ENCODE measurements around the gene DDX25. TPM values are rescaled to one million over a fixed set of nuclear protein-coding genes. Genes with fewer than 3 reads are reported as not detected.

The DDX25 gene
- total RNA-seq, 1 donor from 2014 or later, result under 0.01 TPM

DNA sequence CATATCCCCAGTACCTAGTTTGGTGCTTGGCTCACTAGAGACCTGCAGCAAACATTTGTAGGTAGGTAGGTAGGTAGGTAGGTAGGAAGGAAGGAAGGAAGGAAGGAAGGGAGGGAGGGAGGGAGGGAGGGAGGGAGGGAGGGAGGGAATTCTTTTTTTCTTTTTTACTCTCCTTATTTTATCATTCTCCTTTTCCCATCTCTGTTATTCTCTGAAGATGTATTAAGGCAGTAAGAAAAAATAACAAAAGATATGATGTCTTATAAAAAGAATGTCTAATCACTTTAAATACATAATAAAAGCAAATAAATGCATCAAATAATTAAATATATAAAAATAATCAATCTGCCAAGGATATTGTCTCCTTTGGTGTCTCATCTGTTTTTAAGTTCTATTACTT lies 70.0 kb downstream of the DDX25 start:
- Histone ChIP-seq H3K27me3 (ENCODE audit: control insufficient read depth in 3 of 3, insufficient read depth in 3 of 3, low read length in 3 of 3) (no peaks in the 10 kb centered on the region), H3K9me3 (ENCODE audit: control insufficient read depth in 3 of 3, low read length in 3 of 3) (no peaks in the 10 kb centered on the region), H3K9ac (ENCODE audit: low read depth in 1 of 3, low read length in 3 of 3) (no peak overlapping the region), H3K4me3 (ENCODE audit: low read length in 3 of 3) (no peak overlapping the region), H3K4me1 (ENCODE audit: control insufficient read depth in 3 of 3, insufficient read depth in 3 of 3, low read length in 3 of 3) (no peaks in the 10 kb centered on the region), H3K36me3 (ENCODE audit: control insufficient read depth in 3 of 3, insufficient read depth in 3 of 3, low read length in 3 of 3) (peaks cover 0 to 4% (median 0%) of the 10 kb centered on the region in 3 donors), H3K27ac (ENCODE audit: low read depth, low read length) (no peak overlapping the region)

GRCh38 chr11:125975634-125976033 lies 71.3 kb downstream of the DDX25 start:
- no peak overlapping the region for H3K27ac ChIP-seq (ENCODE audit: low read depth, low read length)

GRCh38 chr11:125976156-125976555 lies 71.8 kb downstream of the DDX25 start:
- no peak overlapping the region for H3K27ac ChIP-seq (ENCODE audit: low read depth, low read length)
- no peak overlapping the region for H3K9ac ChIP-seq (ENCODE audit: low read depth in 1 of 3, low read length in 3 of 3)
- H3K27me3 ChIP-seq (ENCODE audit: control insufficient read depth in 3 of 3, insufficient read depth in 3 of 3, low read length in 3 of 3), result no peaks in the 10 kb centered on the region
- peaks cover 0 to 4% (median 0%) of the 10 kb centered on the region in 3 donors for H3K36me3 ChIP-seq (ENCODE audit: control insufficient read depth in 3 of 3, insufficient read depth in 3 of 3, low read length in 3 of 3)
- no peaks in the 10 kb centered on the region for H3K4me1 ChIP-seq (ENCODE audit: control insufficient read depth in 3 of 3, insufficient read depth in 3 of 3, low read length in 3 of 3)
- no peaks in the 10 kb centered on the region for H3K9me3 ChIP-seq (ENCODE audit: control insufficient read depth in 3 of 3, low read length in 3 of 3)
- H3K4me3 ChIP-seq (ENCODE audit: low read length in 3 of 3), result no peak overlapping the region

More at GRCh38 chr11:125975634-125976033, 71.3 kb downstream of the DDX25 start:
- no peaks in the 10 kb centered on the region for H3K27me3 ChIP-seq (ENCODE audit: control insufficient read depth in 3 of 3, insufficient read depth in 3 of 3, low read length in 3 of 3)
- H3K36me3 ChIP-seq (ENCODE audit: control insufficient read depth in 3 of 3, insufficient read depth in 3 of 3, low read length in 3 of 3), result peaks cover 0 to 4% (median 0%) of the 10 kb centered on the region in 3 donors
- no peaks in the 10 kb centered on the region for H3K9me3 ChIP-seq (ENCODE audit: control insufficient read depth in 3 of 3, low read length in 3 of 3)
- H3K9ac ChIP-seq (ENCODE audit: low read depth in 1 of 3, low read length in 3 of 3), result no peak overlapping the region
- H3K4me1 ChIP-seq (ENCODE audit: control insufficient read depth in 3 of 3, insufficient read depth in 3 of 3, low read length in 3 of 3), result no peaks in the 10 kb centered on the region
- H3K4me3 ChIP-seq (ENCODE audit: low read length in 3 of 3), result no peak overlapping the region

GRCh38 chr11:125977333-125977732 lies 73.0 kb downstream of the DDX25 start:
- Histone ChIP-seq H3K4me1 (ENCODE audit: control insufficient read depth in 3 of 3, insufficient read depth in 3 of 3, low read length in 3 of 3) (no peaks in the 10 kb centered on the region), H3K27ac (ENCODE audit: low read depth, low read length) (no peak overlapping the region), H3K9ac (ENCODE audit: low read depth in 1 of 3, low read length in 3 of 3) (no peak overlapping the region), H3K27me3 (ENCODE audit: control insufficient read depth in 3 of 3, insufficient read depth in 3 of 3, low read length in 3 of 3) (no peaks in the 10 kb centered on the region), H3K36me3 (ENCODE audit: control insufficient read depth in 3 of 3, insufficient read depth in 3 of 3, low read length in 3 of 3) (peaks cover 0 to 4% (median 0%) of the 10 kb centered on the region in 3 donors), H3K9me3 (ENCODE audit: control insufficient read depth in 3 of 3, low read length in 3 of 3) (no peaks in the 10 kb centered on the region), H3K4me3 (ENCODE audit: low read length in 3 of 3) (no peak overlapping the region)

DNA sequence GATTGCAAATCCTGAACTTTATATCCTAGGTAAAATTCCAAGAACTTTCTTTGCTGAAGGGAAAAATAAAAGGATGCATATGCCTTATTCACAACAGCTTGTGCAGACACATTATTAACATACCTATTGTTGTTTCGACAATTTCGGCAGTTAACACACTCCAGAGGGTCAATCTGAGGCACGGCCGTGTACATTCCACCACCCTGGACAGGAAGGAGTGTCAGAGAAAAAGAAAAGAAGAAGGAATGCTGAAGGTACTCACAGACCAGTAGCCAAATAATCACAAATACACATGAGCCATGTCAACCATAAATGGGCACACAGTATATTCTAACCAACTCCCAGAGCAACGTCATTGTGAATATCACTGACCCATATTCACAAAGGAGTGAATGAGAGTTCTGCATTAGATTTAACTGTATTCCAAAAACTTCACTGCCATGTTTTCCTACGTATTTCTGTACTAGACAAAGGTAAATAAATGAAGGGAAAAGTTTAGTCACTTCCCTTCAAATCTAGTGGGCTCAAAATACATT lies 73.9 kb downstream of the DDX25 start:
- Histone ChIP-seq H3K4me1 (ENCODE audit: control insufficient read depth in 3 of 3, insufficient read depth in 3 of 3, low read length in 3 of 3) (no peaks in the 10 kb centered on the region), H3K4me3 (ENCODE audit: low read length in 3 of 3) (no peak overlapping the region), H3K36me3 (ENCODE audit: control insufficient read depth in 3 of 3, insufficient read depth in 3 of 3, low read length in 3 of 3) (peaks cover 0 to 4% (median 0%) of the 10 kb centered on the region in 3 donors), H3K9me3 (ENCODE audit: control insufficient read depth in 3 of 3, low read length in 3 of 3) (no peaks in the 10 kb centered on the region), H3K27me3 (ENCODE audit: control insufficient read depth in 3 of 3, insufficient read depth in 3 of 3, low read length in 3 of 3) (no peaks in the 10 kb centered on the region), H3K9ac (ENCODE audit: low read depth in 1 of 3, low read length in 3 of 3) (no peak overlapping the region), H3K27ac (ENCODE audit: low read depth, low read length) (no peak overlapping the region)

Other genes with a start within 250 kb of the DDX25 start
- gene ACRV1, start 223.7 kb upstream of the DDX25 start, total RNA-seq, result 0.52 TPM
- not detected for gene PATE1, start 158.2 kb upstream of the DDX25 start, total RNA-seq
- not detected for gene PATE2, start 125.7 kb upstream of the DDX25 start, total RNA-seq
- not detected for gene PATE3, start 116.4 kb upstream of the DDX25 start, total RNA-seq
- not detected for gene PATE4, start 71.2 kb upstream of the DDX25 start, total RNA-seq
- gene HYLS1, start 16.8 kb upstream of the DDX25 start, total RNA-seq, result 5.2 TPM
- gene PUS3, start 1.3 kb upstream of the DDX25 start, total RNA-seq, result 8.4 TPM
- not detected for gene VSIG10L2, start 41.5 kb downstream of the DDX25 start, total RNA-seq
- 28.7 TPM for gene CDON, start 158.4 kb downstream of the DDX25 start, total RNA-seq